Right renal cortex interstitium (tissue), 3 donors: ENCODE results near the gene NEK11. TPM values are rescaled to one million over a fixed set of nuclear protein-coding genes. Genes with fewer than 3 reads are reported as not detected.

Experiments used
- DNase-seq, 3 donors: peaks; one replicate each; pipeline ENCODE4 v3.0.0-alpha.2; 2013; ENCODE audit warnings: low read depth in 3 of 3, low spot score in 2 of 3
- polyA plus RNA-seq, 3 donors: library from polyadenylated mRNA; unstranded; fragments of 120-200 nt; gene quantifications; one replicate each; pipeline ENCODE4 v1.2.1, GENCODE V29; 2013; ENCODE audit not compliant: insufficient read length in 3 of 3

Gene NEK11
- polyA plus RNA-seq, 3 donors = 19.2 to 22.1 (median 21.7) TPM

- DNase-seq = no peak
Measured at GRCh38 chr3:131114256-131114655, 87.6 kb downstream of the NEK11 start.

GRCh38 chr3:131125684-131126083, 99.0 kb downstream of the NEK11 start:
- no peak for DNase-seq

DNA sequence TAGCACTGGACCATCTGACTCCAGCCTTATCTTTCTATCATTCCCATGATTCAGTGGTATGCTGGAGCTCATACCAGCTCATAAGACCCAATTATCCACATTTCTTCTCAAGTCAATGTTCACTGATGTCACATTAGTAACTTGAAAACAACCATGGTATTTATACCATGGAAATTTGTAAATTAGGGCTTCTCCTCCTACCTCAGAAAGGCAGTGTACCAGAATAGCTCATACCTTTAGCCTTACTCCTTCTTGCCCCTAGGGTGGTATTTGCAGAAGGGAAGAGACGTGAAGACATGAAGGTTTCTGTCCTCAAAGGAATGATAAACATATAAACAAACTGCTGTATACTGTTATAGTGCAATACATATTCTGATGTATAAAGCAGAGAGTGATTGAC, 114.2 kb downstream of the NEK11 start:
- DNase-seq = no peak

GRCh38 chr3:131141770-131142169, 115.1 kb downstream of the NEK11 start:
- DNase-seq = no peak

- no peak for DNase-seq
Measured at GRCh38 chr3:131142580-131142979, 115.9 kb downstream of the NEK11 start.

DNA sequence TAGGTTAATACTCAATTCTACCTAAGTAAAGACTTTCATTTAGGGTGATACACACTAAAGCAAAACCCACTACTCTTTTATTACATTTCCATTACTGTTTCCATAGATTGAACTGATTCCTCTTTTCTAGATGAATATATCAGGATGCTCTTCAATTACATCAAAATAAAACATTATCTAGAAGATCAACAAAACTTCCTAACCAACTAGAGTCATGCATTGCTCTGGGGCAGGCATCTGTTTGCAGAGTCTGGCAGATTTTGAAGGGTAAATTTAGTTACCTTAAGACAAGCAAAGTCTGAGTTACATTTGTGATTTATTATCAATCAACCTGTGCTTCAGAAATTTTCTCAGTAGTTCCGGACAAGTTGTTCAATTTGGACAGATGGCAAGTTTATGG, 117.1 kb downstream of the NEK11 start:
- DNase-seq = no peak

DNA sequence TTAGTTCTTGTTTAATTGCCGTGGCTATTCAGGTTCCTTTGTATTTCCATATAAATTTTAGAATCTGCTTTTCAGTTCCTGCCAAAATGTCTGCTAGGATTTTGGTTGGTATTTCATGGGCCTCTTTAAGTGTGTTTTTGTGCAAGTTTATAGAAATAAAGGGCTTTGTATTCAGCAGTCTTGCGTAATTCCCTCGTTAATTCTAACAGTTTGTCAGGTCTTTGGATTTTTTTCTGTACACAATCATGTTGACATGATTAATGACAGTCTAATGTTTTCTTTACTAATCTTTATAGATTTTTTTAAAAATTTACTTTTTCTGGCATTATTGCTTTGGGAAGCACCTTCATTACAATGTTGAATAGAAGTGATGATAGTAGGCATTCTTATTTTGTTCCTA, 120.9 kb downstream of the NEK11 start:
- DNase-seq = no peak

GRCh38 chr3:131158434-131158833, 131.8 kb downstream of the NEK11 start:
- no peak for DNase-seq

GRCh38 chr3:131162516-131162915, 135.8 kb downstream of the NEK11 start:
- DNase-seq = no peak

DNA sequence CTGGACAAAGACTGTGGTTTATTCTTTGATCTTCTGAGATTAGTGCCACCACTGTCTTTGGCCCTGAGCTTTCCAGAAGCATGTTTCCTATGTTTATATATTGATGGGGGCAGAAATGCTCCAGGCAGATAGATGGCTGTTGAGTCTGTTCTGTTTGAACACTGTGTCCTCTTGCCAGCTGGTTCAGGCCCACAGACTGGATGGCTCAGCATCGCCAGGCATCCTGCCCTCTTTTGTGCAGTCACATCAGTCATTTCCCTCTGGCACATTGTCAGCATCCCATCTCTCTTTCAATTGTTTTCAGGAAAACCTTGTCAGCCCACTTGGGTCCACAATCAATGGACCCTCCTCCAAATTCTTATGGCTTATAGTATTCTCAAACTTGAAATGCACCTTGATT, 141.2 kb downstream of the NEK11 start:
- DNase-seq = no peak

- no peak for DNase-seq
Measured at GRCh38 chr3:131169331-131169730, 142.7 kb downstream of the NEK11 start.

GRCh38 chr3:131172502-131173200, 146.0 kb downstream of the NEK11 start:
- no peak for DNase-seq

DNA sequence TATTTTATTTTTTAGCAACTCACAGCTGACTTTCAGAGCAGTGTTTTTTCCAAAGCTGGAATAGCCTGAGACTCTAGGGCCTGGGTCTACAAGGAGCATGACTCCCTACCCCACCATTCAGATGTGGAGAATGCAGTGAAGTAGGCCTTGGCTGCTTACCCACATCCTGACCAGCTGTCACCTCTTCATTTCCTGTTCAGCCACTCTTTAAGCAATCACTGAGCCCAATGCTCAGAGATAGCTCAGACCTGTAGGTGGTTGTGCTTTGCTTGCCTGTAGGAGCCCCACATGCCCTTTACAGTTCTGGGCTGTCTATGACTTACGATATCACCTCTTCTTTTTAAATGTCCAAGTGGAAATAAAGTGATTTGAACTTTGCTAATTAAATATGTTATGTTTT, 148.1 kb downstream of the NEK11 start:
- no peak for DNase-seq

DNA sequence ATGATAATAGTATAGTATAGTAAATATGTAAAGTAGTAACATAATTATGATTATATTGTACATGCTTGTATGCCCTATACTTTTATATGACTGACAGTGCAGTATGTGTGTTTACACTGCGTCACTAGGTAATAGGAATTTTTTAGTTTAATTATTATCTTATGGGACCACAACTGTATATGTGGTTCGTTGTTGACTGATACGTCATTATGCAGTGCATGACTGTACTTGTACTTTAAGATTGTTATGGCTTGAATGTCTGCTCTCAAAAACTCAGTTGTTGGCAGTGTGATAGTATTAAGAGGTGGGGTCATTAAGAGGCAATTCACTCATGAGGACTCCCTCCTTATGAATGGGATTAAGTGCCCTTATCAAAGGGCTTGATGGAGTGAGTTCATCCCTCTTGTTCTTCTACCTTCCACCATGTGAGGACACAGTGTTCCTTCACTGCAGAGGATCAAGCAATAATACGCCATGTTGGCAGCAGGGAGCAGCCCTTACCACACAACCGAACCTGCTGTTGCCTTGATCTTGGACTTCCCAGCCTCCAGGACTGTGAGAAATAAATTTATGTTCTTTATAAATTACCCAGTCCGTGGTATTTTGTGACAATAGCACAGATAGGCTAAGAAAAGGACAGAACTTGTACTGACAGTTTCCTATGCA, 152.2 kb downstream of the NEK11 start:
- no peak for DNase-seq

DNA sequence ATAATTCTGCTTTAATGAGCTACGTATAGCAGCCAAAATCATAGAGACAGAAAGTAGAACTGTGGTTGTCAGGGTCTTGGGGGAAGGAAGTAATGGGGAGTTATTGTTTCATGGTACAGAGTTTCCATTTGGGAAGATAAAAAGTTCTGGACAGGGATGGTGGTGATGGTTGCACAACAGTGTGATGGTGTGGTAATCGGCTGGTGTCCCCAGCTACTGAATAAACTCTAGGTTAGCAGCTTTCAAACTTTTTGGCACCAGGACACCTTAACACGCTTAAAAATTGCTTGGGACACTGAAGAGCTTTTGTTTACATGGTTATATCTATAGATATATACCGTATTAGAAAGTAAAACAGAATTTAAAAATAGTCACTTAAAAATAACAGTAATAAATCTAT, 166.0 kb downstream of the NEK11 start:
- DNase-seq = no peak

- DNase-seq = no peak
Measured at GRCh38 chr3:131193641-131194238, 167.1 kb downstream of the NEK11 start.

DNA sequence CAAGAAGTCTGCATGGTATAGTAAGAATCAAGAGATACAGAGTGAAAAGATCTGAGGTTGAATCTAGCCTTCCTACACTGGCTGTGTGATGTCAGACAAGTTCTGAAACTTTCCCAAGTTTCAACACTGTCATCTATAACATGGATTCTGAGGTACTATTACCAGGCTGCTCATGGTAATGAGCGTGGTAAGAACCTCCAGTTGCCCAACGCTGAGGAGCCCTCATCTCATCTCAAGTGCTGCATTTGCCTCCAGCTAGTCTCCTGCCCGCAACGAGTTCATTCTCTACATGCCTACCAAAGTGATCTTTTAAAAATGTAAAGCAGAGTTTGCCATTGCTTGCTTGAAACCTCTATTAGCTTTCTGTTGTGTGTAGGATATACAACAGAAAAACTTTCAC, 168.1 kb downstream of the NEK11 start:
- no peak for DNase-seq

DNA sequence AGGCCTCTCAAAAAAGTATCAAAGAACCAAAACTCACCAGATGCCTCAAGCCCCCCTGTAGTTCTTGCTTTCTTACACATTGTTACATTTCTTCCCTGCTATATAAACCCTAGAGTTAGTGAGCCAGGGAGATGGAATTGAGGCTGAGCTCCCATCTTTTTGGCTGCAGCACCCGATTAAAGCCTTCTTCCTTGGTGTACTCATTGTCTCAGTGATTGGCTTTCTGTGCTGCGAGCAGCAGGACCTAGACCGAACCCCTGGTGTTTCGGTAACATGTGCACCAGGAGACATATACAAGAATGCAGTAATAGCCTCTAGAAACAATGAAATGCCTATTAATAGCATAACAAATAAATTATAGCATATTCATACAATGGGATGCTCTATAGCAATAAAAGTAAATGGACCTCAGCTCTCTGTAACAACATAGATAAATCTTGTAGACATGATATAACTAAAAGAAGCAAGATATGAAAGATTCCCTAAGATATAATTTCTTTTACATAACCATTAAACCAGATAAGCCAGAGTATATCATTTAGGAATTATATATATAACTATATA, 174.0 kb downstream of the NEK11 start:
- no peak for DNase-seq

DNA sequence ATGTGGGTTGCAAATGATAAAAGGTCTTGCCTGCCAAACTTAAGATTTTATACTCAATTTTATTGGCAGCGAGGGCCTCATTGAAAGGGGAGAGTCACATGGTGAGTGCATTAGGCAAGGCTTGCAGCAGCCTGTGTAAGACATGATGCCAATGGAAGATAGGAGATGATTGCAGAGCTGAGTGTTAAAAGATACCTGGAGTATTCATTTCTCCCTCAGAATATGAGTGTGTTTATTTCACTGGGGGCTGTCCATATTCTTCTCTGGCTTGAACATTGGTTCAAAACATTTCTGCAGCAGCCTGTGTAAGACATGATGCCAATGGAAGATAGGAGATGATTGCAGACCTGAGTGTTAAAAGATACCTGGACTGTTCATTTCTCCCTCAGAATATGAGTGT, 189.7 kb downstream of the NEK11 start:
- DNase-seq = no peak

DNA sequence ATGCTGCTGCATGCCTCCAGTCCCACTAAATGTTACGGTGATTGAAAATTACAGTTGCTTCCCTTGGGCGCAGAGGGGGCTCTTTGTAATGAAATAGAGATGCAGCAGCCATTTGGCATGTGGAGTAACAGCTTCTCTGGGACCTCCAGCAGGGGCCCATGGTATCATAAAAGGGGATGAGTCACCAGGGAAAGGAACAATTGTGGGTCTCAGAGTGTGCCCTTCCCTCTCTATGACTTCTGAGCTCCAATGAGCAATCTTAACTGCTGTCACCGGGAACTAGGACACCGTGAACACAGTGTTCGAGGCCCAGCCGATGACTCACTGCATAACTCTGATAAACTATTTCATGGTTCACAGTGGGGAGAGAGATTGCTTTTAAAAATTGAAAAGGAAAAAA, 190.1 kb downstream of the NEK11 start:
- no peak for DNase-seq

DNA sequence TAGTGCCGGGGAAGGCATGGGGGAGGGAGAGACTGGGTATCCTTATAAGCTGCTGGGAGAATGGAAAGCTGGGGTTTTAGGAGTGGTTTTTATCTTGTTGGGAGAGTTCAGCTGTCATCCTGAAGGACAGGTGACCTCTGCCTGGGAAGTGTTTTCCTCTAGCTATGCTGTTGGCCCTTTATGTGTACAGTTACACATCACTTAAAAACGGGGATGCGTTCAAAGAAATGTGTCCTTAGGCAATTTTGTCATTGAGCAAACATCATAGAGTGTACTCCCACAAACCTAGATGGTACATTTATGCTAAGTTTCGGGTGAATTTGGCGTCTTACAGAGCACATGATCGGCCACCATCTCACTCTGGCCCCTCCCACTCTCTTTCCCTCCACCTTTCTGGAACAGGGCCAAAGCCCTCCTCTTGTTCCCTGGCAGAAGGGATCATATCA, 190.6 kb downstream of the NEK11 start:
- DNase-seq = no peak

DNA sequence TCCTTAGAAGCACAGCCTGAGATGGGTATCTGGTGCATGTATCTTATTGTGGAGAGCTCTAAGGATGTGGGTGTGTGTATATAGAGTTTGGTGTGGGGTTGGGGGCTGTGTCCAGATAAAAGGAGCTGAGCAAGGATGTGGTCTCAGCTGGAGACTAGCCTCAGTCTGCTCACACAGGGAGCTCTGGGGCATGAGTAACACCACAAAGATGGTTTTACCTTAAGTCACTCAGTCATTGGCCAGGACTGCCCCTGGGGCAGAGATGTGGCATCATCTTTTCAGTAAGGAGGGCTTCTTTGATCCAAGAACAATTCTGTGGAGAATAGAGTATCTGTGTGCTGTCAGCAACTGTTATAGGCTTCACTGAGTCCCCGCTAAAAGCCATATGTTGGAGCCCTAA, 191.5 kb downstream of the NEK11 start:
- no peak for DNase-seq
